GM23248 (cell line): ENCODE measurements around the gene DCLK2. TPM values are rescaled to one million over a fixed set of nuclear protein-coding genes. Genes with fewer than 3 reads are reported as not detected.

Source experiments
- DNase-seq: peaks from one replicate; pipeline ENCODE4 v3.0.0-alpha.2; 2015
- H2AFZ ChIP-seq: fragments of 200-600 bp; sonication (generic); 2 replicates; pipeline ENCODE4 v1.6.1; 2016; ENCODE audit warnings: antibody characterized with exemption
- H3F3A ChIP-seq: fragments of 200-600 bp; sonication (generic); 2 replicates; pipeline ENCODE4 v1.6.1; 2016; ENCODE audit warnings: mild to moderate bottlenecking, antibody characterized with exemption, mixed run types; ENCODE audit not compliant: insufficient read depth
- H3K27ac ChIP-seq: fragments of 200-600 bp; sonication (generic); 2 replicates; pipeline ENCODE4 v1.5.1; 2016; ENCODE audit warnings: mild to moderate bottlenecking
- H3K27me3 ChIP-seq: fragments of 200-600 bp; sonication (generic); replicated peaks from 2 replicates; pipeline ENCODE4 v1.6.1; 2016; ENCODE audit warnings: mild to moderate bottlenecking; ENCODE audit not compliant: insufficient read depth
- H3K36me3 ChIP-seq: fragments of 200-600 bp; sonication (generic); 2 replicates; pipeline ENCODE4 v1.6.1; 2016; ENCODE audit warnings: low read depth, mild to moderate bottlenecking
- H3K4me1 ChIP-seq: fragments of 200-600 bp; sonication (generic); 2 replicates; pipeline ENCODE4 v1.6.1; 2016; ENCODE audit warnings: mild to moderate bottlenecking; ENCODE audit not compliant: insufficient read depth
- H3K4me2 ChIP-seq: fragments of 200-600 bp; sonication (generic); one replicate; pipeline ENCODE4 v1.6.1; 2016; ENCODE audit warnings: mild to moderate bottlenecking; ENCODE audit not compliant: unreplicated experiment
- H3K4me3 ChIP-seq: fragments of 200-600 bp; sonication (generic); 2 replicates; pipeline ENCODE4 v1.5.1; 2016; ENCODE audit warnings: mild to moderate bottlenecking
- H3K79me2 ChIP-seq: fragments of 200-600 bp; sonication (generic); 2 replicates; pipeline ENCODE4 v1.6.1; 2016; ENCODE audit warnings: mild to moderate bottlenecking; ENCODE audit not compliant: insufficient read depth
- H3K9ac ChIP-seq: fragments of 200-600 bp; sonication (generic); 2 replicates; pipeline ENCODE4 v1.6.1; 2016; ENCODE audit warnings: mild to moderate bottlenecking
- H3K9me2 ChIP-seq: fragments of 200-600 bp; sonication (generic); 2 replicates; pipeline ENCODE4 v1.6.1; 2016; ENCODE audit warnings: mixed run types, mild to moderate bottlenecking, moderate library complexity; ENCODE audit not compliant: insufficient read depth
- H3K9me3 ChIP-seq: fragments of 200-600 bp; sonication (generic); one replicate; pipeline ENCODE4 v1.6.1; 2017; ENCODE audit warnings: low read depth
- H4K20me1 ChIP-seq: fragments of 200-600 bp; sonication (generic); 2 replicates; pipeline ENCODE4 v1.6.0; 2016; ENCODE audit not compliant: insufficient read depth
- EZH2 ChIP-seq: fragments of 200-600 bp; sonication (generic); IDR thresholded peaks from 2 replicates; pipeline ENCODE4 v1.6.1; 2018; ENCODE audit warnings: antibody characterized with exemption, mild to moderate bottlenecking; ENCODE audit not compliant: insufficient read depth, poor library complexity, severe bottlenecking
- EZH2phosphoT487 ChIP-seq: fragments of 200-600 bp; sonication (generic); IDR thresholded peaks from 2 replicates; pipeline ENCODE4 v1.6.1; 2018; ENCODE audit warnings: antibody characterized with exemption, moderate library complexity, mild to moderate bottlenecking, low read depth; ENCODE audit not compliant: insufficient read depth
- WGBS, 2 experiments: methylation state at CpG; one replicate each; pipeline ENCODE4 v1.1.6; 2015 to 2017; ENCODE audit warnings: low lambda C conversion rate in 2 of 2, low coverage in 1 of 2; ENCODE audit errors: missing lambda C conversion rate in 2 of 2; 5-methylcytosine and 5-hydroxymethylcytosine counted together
- in situ Hi-C: fragments of 300-500 bp; cut with MboI; formaldehyde crosslinking; loops from 2 replicates; pipeline ENCODE4 v1.15.0; 2020
- polyA plus RNA-seq: library from polyadenylated mRNA; unstranded; fragments of >200 nt; fragmentation: Nextera tagmentation; extraction: Ambion mirVana; gene quantifications from 2 replicates; pipeline ENCODE4 v1.2.1, GENCODE V29; 2016
- total RNA-seq: library from RNA; depleted of rRNA; stranded (reverse); fragments of >200 nt; shearing (Covaris generic); gene quantifications from 2 replicates; pipeline ENCODE4 v1.2.3, GENCODE V29; 2014

Gene DCLK2
- total and polyA plus RNA-seq, 2 experiments from 2014 or later: 1.3 to 2.9 TPM

DNA sequence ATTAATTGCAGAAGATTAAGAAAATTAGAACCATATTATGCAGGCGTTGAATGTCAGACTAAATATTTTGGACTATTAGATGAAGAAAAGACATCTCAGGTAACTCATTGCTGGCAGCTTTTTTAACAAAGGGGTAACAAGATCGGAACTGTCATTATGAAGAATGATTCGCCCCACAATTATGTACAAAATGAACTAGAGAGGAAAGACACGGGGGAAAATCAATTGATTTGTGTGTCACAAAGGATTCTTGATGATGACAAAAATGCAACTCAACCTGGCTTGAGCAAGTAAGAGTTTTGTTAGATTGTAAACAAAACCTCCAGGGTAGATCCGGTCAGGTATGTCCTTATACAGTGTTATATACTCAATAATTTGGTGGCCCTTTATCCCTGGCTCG is 12.5 kb upstream of the DCLK2 start:
- 84 to 85% methylated on average over 6 of the region's 6 CpGs for WGBS, 2 experiments
- Histone ChIP-seq H3K4me1 (peaks cover 15% of the 10 kb centered on the region), H3K79me2 (no peaks in the 10 kb centered on the region), H3K4me2 (no peak overlapping the region), H3K4me3 (no peak overlapping the region), H3K9me2 (no peaks in the 10 kb centered on the region), H2AFZ (no peak overlapping the region), H3K27ac (no peak overlapping the region), H3F3A (no peaks in the 10 kb centered on the region; the same call in 1 of the 2 replicates), H4K20me1 (no peaks in the 10 kb centered on the region), H3K9ac (no peak overlapping the region), H3K27me3 (no peaks in the 10 kb centered on the region), H3K9me3 (no peaks in the 10 kb centered on the region), H3K36me3 (no peaks in the 10 kb centered on the region)
- no peak for DNase-seq
- in situ Hi-C loops: no loop called here
- TF ChIP-seq EZH2 (no peak), EZH2phosphoT487 (no peak)

DNA sequence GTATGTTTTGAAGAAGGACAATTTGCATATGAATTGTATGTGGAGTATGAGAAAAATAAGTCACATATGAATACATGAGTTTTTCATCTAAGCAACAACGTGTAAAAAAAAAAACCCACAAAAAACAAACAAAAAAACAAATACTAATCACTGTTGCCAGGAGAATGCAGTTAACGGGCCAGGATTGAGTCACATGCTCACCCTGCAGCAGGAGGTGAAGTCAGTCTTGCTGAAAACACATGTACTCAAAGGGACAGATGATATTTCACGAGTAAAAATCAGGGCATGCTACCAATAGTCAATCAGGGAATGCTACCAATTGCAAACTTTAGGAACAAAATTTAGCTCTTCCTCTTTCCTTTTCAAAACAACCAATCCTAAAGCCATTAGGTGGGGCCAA is 10.4 kb upstream of the DCLK2 start:
- peaks cover 4% of the 10 kb centered on the region; the same call in 1 of the 2 replicates for H3F3A ChIP-seq
- H3K79me2 ChIP-seq: no peaks in the 10 kb centered on the region
- TF ChIP-seq EZH2phosphoT487 (no peak), EZH2 (no peak)
- no peak overlapping the region for H3K4me2 ChIP-seq
- no peaks in the 10 kb centered on the region for H3K9me3 ChIP-seq
- no peak overlapping the region for H3K27ac ChIP-seq
- no peaks in the 10 kb centered on the region for H4K20me1 ChIP-seq
- no peak overlapping the region for H3K9ac ChIP-seq
- no peak overlapping the region for H3K4me3 ChIP-seq
- no peaks in the 10 kb centered on the region for H3K36me3 ChIP-seq
- 13 to 15% methylated on average over 3 of the region's 3 CpGs for WGBS, 2 experiments
- H3K9me2 ChIP-seq: no peaks in the 10 kb centered on the region
- no peak overlapping the region for H2AFZ ChIP-seq
- H3K27me3 ChIP-seq: no peaks in the 10 kb centered on the region
- peak; percentile 31 for DNase-seq
- in situ Hi-C loops: no loop called here
- peaks cover 25% of the 10 kb centered on the region for H3K4me1 ChIP-seq

DNA sequence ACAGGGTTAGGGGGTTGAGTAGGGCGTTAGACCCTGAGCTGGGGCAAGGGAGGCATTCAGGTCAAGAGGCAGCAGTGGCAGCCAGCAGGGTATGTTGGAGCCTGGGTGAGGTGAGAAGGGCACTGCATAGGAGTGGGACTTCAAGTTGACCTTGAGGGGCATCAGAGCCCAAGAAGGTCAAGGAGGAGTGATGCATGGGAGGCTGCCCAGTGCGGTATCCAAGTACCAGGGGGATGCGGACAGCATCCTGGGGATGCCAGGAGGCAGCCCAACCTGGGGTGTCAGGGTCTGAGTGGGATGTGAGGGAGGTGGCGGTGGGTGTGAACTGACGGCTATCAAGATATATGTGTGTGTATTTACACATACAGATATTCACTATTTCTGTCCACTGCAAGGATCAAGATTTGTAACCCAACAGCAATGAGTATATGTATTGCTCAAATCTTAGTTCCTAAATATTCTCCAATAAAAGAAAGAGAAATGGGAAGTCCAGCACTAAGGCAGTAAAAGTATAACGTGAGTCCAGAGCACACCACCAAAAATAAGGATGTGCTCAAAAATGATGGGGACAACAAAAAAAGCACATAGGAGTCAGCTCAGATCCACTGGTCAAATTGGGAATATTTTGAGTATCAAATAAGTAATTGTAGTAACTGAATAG is 9.8 kb upstream of the DCLK2 start:
- in situ Hi-C loops: no loop called here
- no peak overlapping the region for H3K4me3 ChIP-seq
- peaks cover 8% of the 10 kb centered on the region; the same call in 1 of the 2 replicates for H3F3A ChIP-seq
- H3K27me3 ChIP-seq: no peaks in the 10 kb centered on the region
- no peak overlapping the region for H3K9ac ChIP-seq
- TF ChIP-seq EZH2phosphoT487: no peak
- no peak for TF ChIP-seq EZH2
- H3K79me2 ChIP-seq: no peaks in the 10 kb centered on the region
- no peaks in the 10 kb centered on the region for H3K9me3 ChIP-seq
- WGBS, 2 experiments: 70 to 77% methylated on average over 6 of the region's 6 CpGs
- H3K27ac ChIP-seq: no peak overlapping the region
- no peak overlapping the region for H2AFZ ChIP-seq
- H3K36me3 ChIP-seq: no peaks in the 10 kb centered on the region
- no peak for DNase-seq
- H3K4me1 ChIP-seq: peaks cover 29% of the 10 kb centered on the region
- no peak overlapping the region for H3K4me2 ChIP-seq
- no peaks in the 10 kb centered on the region for H4K20me1 ChIP-seq
- no peaks in the 10 kb centered on the region for H3K9me2 ChIP-seq

GRCh38 chr4:150069353-150069752 is 8.9 kb upstream of the DCLK2 start:
- H3K4me2 ChIP-seq: peak overlapping the region; percentile 15
- H3K36me3 ChIP-seq: no peaks in the 10 kb centered on the region
- H3K4me1 ChIP-seq: peaks cover 34% of the 10 kb centered on the region
- H3K27ac ChIP-seq: 0 out of 2 replicates have a peak overlapping the region, but pooled peaks have one; percentile 14
- no peaks in the 10 kb centered on the region for H4K20me1 ChIP-seq
- peak overlapping the region; percentile 26; the same call in 1 of the 2 replicates for H2AFZ ChIP-seq
- H3K9me2 ChIP-seq: no peaks in the 10 kb centered on the region
- peak; percentile 36 for DNase-seq
- peaks cover 17% of the 10 kb centered on the region for H3F3A ChIP-seq
- TF ChIP-seq EZH2phosphoT487: no peak
- TF ChIP-seq EZH2: no peak
- 14 to 22% methylated on average over 1 of the region's 1 CpG for WGBS, 2 experiments
- H3K27me3 ChIP-seq: no peaks in the 10 kb centered on the region
- no peak overlapping the region for H3K9ac ChIP-seq
- in situ Hi-C loops: no loop called here
- no peaks in the 10 kb centered on the region for H3K9me3 ChIP-seq
- H3K4me3 ChIP-seq: no peak overlapping the region
- H3K79me2 ChIP-seq: no peaks in the 10 kb centered on the region
